Kidney tubule cell (primary cell): ENCODE results near the gene EPN3.

Experiments
- DNase-seq: peaks from one replicate; pipeline ENCODE4 v3.0.0-alpha.2; 2018; ENCODE audit warnings: low spot score

EPN3 gene

DNA sequence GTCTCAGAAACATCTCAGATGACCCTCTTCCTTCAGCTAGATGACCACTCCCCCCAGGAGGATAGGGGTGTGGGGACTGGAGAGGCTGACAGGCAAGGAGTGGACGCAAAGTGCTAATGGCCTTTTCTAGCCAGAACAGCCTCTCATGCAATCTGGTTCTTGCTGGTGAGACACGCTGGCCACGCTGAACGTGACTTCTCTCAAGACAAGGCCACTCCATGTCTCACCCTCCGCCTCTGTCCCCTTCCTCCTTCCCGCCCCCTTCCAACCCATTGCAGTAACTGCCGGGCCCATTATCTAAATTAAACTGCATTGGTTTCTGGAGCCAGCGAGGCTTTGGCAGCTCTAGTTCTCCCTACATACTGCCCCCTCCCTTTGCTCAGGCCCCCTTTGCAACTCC is 37.5 kb downstream of the EPN3 start:
- DNase-seq, result no peak

DNA sequence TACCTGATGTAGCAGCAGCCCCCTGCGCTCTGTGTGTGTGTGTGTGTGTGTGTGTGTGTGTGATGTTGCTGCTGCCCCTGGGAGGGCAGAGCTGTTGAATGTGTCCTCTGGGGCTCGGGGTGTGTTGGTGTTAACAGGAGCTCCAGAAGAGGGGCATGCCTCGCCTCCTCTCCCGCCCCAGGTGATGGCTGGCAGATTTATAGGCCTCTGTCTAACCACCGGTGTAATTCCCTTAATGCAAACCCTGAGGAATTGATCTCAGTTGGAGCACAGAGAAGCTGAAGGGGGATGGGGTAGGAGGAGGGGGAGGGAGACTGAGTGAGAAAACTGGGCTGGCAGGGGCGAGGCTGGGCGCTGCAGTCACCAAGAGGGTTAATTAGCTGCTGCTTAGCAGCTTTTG is 38.0 kb downstream of the EPN3 start:
- DNase-seq, result no peak

DNA sequence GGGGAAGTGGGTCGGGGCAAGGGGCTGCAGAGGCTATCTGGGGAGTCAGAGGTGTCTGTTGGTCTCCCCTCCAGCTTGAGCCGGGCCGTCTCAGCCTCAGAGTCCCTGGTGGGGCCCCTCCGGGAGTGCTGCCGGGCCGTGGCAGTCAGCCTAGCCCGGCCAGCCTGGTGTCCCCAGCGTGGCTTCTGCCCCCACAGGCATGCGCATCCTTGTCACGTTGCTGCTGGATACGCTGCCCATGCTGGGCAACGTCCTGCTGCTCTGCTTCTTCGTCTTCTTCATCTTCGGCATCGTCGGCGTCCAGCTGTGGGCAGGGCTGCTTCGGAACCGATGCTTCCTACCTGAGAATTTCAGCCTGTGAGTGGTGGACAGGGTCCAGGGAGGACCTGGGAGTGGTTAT is 39.1 kb downstream of the EPN3 start:
- no peak for DNase-seq

DNA sequence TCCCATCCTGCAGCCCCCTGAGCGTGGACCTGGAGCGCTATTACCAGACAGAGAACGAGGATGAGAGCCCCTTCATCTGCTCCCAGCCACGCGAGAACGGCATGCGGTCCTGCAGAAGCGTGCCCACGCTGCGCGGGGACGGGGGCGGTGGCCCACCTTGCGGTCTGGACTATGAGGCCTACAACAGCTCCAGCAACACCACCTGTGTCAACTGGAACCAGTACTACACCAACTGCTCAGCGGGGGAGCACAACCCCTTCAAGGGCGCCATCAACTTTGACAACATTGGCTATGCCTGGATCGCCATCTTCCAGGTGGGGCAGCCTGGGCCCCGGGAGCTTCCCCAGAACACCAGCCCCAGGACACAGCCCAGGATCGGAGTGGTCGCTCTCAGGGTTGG is 40.0 kb downstream of the EPN3 start:
- DNase-seq, result no peak

DNA sequence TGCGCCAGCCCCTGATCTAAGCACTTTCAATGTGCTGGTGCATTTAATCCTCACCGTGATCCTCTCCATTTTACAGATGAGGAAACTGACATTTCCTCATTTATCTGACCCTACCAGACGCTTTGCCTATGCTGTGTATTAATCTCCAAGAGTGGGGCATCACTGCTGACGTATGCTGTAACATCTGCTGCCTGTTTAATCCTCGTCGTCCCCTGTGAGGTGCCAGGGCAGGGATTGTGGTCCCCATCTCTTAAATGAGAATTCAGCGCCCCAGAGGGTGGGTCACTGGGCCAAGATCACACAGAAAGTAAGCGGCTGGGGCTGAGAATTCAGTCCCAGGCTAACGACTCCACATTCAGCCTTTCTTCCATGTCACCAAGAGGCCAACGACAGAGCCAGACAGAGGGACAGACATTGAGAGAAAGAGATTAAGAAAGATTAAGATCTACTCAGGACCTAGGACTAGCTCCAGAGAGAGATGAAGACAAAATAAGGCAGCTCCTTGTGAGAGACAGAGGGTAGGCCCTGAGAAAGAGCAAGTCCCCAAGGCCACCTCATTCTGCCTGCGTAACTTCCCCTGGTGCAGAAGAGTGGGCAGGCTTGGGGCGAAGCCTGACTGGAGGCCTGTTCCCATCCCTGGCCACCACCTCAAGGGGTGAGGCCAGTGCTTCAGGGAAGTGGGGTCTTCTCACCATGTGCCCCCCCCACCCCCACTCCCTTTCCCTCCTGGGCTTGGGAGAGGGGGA is 41.5 kb downstream of the EPN3 start:
- no peak for DNase-seq

DNA sequence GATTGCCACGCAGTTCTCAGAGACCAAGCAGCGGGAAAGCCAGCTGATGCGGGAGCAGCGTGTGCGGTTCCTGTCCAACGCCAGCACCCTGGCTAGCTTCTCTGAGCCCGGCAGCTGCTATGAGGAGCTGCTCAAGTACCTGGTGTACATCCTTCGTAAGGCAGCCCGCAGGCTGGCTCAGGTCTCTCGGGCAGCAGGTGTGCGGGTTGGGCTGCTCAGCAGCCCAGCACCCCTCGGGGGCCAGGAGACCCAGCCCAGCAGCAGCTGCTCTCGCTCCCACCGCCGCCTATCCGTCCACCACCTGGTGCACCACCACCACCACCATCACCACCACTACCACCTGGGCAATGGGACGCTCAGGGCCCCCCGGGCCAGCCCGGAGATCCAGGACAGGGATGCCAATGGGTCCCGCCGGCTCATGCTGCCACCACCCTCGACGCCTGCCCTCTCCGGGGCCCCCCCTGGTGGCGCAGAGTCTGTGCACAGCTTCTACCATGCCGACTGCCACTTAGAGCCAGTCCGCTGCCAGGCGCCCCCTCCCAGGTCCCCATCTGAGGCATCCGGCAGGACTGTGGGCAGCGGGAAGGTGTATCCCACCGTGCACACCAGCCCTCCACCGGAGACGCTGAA is 43.2 kb downstream of the EPN3 start:
- DNase-seq, result no peak

DNA sequence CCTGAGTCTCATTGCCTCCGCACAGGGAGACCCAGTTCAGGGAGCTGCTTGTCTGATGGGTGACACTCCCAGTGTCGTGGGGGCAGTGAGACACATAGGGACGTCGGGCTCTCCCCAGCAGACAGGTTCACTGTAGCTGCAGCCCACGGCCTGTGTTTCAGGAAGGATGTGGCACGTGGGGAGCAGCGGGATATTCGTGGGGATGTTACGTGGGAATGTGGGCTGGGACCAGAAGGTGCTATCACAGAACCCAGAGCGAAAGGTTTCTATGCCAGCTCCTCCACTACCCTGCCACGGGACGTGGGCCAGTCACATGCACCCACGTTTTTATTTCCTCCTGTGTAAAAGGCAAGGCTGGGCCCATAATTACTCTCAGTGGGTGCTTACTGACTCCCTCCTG is 44.3 kb downstream of the EPN3 start:
- DNase-seq, result no peak

DNA sequence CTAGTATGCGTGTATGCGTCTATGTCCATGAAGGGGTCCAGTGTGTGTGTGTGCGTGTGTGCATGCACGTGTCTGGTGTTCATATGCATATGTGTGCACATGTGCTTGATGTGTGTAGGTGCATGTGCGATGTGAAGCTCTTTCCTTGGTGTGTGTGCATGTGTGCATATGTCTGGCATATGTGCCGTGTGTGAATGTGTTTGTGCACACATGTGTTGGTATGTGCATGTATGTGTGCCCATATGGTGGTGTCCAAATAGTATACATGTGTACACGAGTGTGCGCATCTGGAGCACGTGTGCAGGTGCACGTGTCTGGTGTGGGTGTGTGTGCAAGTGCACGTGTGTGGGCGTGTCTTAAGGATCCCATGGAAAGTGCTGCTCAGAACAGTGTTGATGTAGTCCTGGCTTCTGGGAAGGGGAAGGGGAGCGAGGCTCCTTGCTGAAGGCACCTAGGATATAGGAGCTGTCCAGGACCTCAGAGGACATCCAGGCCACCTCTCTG is 45.0 kb downstream of the EPN3 start:
- no peak for DNase-seq

DNA sequence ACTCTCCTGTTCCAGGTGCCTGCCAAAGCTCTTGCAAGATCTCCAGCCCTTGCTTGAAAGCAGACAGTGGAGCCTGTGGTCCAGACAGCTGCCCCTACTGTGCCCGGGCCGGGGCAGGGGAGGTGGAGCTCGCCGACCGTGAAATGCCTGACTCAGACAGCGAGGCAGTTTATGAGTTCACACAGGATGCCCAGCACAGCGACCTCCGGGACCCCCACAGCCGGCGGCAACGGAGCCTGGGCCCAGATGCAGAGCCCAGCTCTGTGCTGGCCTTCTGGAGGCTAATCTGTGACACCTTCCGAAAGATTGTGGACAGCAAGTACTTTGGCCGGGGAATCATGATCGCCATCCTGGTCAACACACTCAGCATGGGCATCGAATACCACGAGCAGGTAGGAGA is 45.6 kb downstream of the EPN3 start:
- peak; percentile 18 for DNase-seq

DNA sequence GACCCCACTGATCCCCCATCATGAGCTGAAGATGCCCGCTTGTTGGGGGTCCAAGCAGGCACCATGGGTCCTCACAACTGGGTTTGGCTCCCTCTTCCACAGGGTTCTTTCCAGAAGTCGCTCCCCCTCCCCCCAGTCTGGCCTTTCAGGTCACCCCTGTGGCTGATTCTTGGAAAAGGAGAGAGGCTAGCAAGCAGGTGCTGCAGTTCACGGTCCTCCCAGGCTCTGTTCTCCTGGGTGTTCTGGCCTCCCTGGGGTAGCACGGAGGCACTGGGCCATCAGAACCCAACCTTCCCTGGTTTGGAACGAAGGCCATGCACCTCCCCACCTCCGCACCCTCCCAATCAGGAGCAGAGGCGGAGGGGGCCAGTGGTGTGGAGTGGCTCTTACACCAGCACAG is 46.9 kb downstream of the EPN3 start:
- DNase-seq, result no peak

DNA sequence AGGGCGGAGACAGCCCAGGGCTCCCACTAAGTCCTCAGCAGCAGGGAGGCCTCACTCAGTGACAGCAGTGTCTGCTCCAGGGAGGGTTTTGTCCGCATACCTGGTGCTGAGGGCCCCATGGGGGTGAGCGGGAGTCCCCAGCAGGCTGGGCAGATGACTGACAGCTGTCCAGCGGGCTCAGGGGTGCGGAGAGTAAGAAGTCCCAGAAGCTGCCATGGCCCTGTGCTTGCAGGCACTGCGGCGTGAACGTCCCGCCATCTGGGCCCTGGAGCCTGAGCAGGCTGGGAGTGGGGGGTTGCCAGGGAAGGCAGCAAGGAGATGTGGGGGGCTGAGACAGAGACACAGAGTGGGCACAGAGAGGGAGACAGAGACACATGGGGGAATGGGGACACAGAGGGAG is 48.1 kb downstream of the EPN3 start:
- no peak for DNase-seq

DNA sequence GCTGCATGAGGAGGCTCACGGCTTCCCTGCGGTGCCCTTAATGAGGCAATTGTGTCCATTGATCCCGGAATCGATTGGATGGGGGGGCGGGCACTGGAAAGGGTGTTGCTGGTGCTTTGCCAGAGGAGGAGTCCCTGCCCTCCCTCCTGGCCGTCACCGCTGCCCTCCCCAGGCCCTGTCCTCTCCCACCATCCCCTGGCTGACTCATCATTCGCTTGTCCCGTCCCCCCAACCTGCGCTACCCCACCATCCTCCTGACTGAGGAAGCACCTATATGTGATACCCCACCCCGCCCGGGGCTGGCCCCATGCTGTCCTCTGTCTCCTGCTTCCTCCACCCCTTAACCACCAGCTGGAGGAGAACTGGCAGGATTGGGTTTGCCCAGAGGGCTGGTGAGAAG is 48.8 kb downstream of the EPN3 start:
- DNase-seq, result no peak

DNA sequence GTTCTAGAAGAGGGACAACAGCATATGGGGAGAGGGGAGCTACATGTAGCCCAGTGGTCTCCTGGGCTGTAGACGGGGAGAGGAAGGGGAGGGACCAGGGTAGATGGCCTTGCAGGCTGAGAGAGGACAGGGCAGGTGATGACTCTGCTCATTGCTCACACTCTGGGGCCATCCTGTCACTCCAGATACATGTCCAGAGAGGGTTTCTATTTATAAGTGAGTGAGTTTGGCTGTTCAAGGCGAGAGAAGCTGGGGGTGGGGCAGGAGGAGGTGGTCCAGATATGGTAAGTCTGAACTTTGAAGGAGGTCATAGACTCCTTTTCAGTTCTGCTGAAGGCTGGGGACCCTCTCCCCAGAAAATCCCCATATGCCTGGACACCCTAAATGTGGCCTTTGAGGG is 50.2 kb downstream of the EPN3 start:
- DNase-seq, result no peak

DNA sequence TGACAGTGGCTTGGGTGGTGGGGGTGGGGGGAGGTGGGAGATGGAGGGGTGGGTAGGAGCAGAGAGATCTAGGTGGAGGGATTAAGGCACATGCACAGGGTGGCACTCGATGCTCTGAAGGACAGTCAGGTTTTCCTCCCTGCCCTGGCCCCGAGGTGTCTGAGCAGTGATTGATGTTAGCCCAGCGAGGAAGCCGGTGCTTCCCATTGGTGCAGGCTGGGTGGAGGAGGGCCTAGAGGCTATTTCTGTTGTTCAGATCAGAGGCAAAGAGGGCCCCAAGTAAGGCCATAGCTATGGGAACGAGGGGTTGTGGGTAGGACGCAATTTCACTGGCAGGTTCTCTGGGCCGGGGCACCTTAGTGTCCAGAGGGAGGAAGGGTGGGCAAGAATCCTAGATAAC is 51.1 kb downstream of the EPN3 start:
- DNase-seq, result no peak

DNA sequence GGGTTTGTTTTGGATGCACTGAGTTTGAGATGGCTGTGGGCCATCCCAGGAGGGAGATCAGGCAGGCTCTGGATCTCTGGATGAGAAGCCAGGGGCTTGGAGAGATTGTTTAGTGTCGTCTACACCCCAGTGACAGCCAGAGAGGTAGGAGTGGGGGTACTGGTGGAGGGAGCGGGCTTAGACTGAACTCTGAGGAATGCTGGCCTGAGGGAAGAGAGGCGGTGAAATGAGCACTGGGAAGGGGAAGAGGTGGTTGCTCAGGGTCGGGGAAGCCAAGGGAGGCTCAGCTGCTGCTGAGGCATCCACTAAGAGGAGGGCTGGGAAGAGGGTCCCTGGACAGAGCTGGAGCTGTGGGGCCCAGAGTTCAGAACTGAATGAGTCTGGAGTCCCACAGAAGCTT is 51.6 kb downstream of the EPN3 start:
- DNase-seq, result no peak

DNA sequence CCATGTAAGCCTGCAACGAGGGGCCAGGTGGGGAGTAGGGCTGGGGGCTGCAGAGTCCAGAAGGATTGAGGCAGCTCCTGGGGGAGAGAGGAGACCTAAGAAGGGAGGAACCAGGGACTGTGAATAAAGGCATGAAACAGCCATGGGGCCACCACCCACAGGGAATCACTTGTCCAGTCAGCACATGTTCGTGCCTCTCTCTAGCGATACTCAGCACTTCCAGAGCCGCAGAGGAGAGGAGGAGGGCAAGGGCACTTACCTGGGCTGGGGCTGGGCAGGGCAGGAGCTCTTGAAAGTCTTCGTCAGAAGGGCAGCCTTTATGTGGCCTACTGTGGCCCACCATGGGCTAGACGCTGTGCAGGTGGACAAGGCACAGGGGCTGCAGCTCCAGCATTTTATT is 52.2 kb downstream of the EPN3 start:
- no peak for DNase-seq

DNA sequence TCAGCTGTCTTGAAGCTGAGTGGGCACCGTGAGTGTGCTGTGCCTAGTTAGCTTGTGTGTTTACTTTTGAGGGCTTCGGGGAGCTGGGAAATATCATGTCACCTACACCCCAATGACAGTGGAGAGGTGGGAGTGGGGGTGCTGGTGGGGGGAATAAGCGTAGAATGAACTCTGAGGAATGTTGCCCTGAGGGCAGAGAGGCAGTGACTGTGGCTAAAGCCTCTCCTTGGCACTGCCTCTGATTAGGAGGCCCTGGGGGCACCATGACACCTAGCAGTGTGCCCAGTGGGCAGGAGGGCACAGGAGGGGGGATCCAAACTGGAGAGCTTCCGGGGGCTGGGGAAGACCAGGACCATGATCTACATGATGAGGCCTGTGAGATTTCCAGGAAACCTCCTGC is 52.8 kb downstream of the EPN3 start:
- DNase-seq, result no peak

DNA sequence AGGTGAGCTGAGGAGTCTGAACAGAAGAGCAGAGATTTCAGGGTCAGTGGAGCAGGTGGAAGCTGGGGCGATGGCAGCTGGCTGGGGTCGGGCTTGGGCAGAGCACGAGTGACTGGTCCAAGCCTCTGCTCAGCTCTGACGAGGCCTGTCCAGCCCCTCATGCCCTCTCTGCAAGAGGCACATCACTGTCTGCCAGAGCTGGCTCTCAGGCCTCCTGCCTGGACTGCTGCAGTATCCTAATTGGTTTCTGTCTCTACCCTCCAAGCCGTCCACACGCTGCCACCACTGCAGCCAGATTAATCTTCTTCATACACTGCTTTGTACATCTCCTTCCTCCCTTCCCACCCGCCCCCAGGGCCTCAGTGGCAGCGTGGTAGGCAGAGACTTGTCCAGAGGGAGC is 53.4 kb downstream of the EPN3 start:
- no peak for DNase-seq

DNA sequence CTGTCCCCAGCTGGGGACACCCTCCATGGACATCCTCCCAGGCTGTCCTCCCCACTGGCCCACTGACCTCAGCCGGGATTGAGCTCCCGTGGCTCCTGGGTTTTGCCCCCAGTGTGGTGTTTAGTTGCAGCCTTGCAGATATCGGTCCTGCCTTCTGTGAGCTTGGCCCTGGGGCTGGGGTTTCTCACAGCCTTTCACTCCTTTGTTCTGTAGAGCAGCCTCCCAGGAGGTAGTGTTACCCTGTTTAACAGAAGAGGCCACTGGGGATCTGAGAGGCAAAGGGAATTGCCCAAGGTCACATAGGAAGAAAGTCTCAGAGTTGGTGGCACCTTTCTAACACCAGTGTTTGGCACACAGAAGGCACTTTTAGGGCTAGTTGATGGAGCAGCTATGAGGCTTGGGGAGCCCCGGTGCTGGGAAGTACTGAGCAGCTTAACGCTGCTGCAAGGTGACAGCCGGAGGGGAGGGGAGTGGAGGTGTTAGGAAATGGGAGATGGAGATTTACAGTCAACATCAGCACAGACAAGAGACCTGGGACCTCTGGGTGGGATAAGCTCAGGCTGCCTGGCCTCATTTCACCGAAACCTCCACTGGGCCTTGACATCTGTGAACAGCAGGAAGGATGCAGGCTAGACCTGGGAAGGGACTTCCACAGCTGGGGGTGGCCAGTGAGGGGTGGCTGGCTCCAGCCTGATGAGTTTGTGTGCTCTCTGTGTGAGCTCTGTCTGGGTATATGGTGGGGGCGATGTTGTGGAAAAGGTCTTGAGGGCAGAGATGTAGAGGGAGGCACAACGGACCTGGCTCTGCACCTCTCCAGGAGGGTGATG is 54.1 kb downstream of the EPN3 start:
- DNase-seq, result no peak

DNA sequence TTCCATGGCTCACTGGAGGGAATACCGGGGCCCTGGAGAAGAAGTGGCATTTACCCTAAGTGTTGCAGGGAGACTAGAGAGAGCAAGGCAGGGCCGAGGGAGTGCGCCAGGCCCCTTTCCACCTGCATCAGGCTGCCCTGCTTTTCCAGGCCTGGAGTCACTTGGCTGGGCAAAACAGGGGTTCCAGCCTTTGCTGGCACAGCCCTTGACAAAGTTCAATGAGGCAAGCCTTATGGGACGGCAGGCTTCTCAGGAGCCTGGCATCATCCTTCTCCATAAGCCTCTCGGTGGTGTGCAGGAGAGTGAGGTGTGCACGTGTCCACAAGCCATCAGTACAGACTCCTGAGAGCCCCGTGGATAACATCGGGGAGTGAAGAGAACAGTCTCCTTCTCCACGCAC is 55.0 kb downstream of the EPN3 start:
- DNase-seq, result no peak

DNA sequence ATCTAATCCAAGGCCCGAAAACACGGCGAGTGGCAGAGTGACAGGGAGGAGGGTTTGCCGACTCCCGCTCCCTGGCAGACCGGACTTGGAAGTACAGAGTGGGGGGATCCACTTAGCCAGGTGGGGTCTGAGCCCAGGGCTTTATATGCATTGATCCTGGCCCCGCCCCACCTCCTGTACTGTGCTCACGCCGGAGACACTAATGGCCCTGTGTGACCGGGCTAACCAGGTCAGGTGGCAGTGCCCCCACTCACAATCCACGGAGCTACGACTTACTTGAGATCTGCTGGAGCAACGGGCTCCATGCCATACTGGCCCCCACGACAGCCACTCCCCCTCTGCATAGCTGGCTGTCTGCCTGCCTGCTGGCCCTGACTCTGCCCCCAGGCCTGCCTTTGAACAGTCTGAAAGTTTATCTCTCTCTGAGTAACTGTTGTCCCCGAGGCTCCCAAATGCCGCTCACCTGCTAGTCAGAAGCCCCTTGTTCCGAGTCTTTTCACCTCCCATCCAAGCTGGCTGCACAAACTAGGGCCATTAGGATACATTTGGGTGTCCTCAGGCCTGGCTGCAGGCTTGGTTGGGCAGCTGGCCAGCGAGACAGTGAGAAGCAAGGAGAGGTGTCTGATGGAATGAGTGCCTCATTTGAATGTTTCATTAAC is 56.0 kb downstream of the EPN3 start:
- no peak for DNase-seq

DNA sequence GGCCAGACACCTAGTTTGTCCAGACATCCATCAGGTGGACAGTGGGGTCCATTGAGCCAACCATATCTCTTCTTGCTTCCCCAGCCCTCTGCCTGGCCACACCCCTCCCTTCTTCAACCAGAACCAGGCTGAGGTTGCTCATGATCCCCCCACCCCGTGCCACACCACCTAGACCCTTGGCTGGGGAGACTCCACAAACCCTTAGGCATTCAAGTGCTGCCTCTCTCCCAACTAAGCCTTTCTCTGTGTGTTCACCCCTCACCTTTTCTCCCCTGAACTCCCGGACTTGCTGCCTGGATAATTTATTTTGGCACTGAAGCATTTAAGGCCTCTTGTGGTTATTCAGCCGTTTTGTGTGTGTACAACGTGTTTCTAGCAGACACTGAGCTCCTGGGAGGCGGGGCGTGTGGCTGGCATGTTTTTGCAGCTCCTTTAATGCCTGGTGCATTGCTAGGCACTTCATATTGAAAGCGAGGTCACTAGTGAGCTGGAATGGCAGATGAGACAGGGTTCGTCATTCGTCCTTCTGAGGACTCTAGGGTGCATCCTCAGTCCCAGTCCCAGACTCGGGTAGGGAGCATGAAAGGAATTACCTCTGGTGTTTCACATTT is 56.7 kb downstream of the EPN3 start:
- no peak for DNase-seq
